Measurements from ENCODE around the gene LAMB2. TPM values are rescaled to one million over a fixed set of nuclear protein-coding genes. Genes with fewer than 3 reads are reported as not detected.

Gene LAMB2
- polyA plus RNA-seq, 3 donors = 90.5 to 300 (median 195) TPM

- no peak overlapping the region for H3K27ac ChIP-seq (ENCODE audit: low read depth, low read length)
- WGBS, 3 donors = 89% methylated on average over 7 of the region's 7 CpGs
Measured at GRCh38 chr3:49124203-49124602, 8.6 kb downstream of the LAMB2 start.

GRCh38 chr3:49123687-49124086 lies 9.2 kb downstream of the LAMB2 start:
- WGBS, 3 donors = 90 to 94% (median 91%) methylated on average over 16 to 17 of the region's 17 CpGs
- H3K27ac ChIP-seq (ENCODE audit: low read depth, low read length) = no peak overlapping the region

- WGBS, 3 donors = 91 to 95% (median 93%) methylated on average over 17 of the region's 17 CpGs
- no peak overlapping the region for H3K27ac ChIP-seq (ENCODE audit: low read depth, low read length)
Measured at GRCh38 chr3:49122886-49123545, 9.8 kb downstream of the LAMB2 start.

GRCh38 chr3:49122451-49122850 lies 10.4 kb downstream of the LAMB2 start:
- 79 to 91% (median 84%) methylated on average over 7 of the region's 7 CpGs for WGBS, 3 donors
- H3K27ac ChIP-seq (ENCODE audit: low read depth, low read length) = no peak overlapping the region

GRCh38 chr3:49122022-49122421 lies 10.8 kb downstream of the LAMB2 start:
- 93 to 96% (median 95%) methylated on average over 12 of the region's 12 CpGs for WGBS, 3 donors
- H3K27ac ChIP-seq (ENCODE audit: low read depth, low read length) = no peak overlapping the region

- H3K27ac ChIP-seq (ENCODE audit: low read depth, low read length) = peak overlapping the region; percentile 6
- whole genome bisulfite sequencing, 3 donors = 73 to 76% (median 76%) methylated on average over 17 of the region's 17 CpGs
Measured at GRCh38 chr3:49121132-49121736, 11.6 kb downstream of the LAMB2 start.

- WGBS, 3 donors = 1% methylated on average over 64 to 70 of the region's 70 CpGs
- H3K27ac ChIP-seq (ENCODE audit: low read depth, low read length) = peak within 1 kb of the TSS; percentile 6
Measured at GRCh38 chr3:49120438-49121131, 12.3 kb downstream of the LAMB2 start, which contains the start of gene USP19. Gene USP19 (minus strand): TSS chr3:49120823. CDS start chr3:49119145, 1,678 bp downstream.

- 0 to 1% (median 0%) methylated on average over 8 to 9 of the region's 9 CpGs for WGBS, 3 donors
Measured at GRCh38 chr3:49120096-49120437, 12.8 kb downstream of the LAMB2 start.

GRCh38 chr3:49119439-49119838 lies 13.4 kb downstream of the LAMB2 start:
- 53 to 60% (median 57%) methylated on average over 3 of the region's 3 CpGs for WGBS, 3 donors
- H3K27ac ChIP-seq (ENCODE audit: low read depth, low read length) = no peak overlapping the region

More at GRCh38 chr3:49120096-49120437, 12.8 kb downstream of the LAMB2 start:
- no peak overlapping the region for H3K27ac ChIP-seq (ENCODE audit: low read depth, low read length)

- 52 to 77% (median 55%) methylated on average over 10 of the region's 10 CpGs for WGBS, 3 donors
- H3K27ac ChIP-seq (ENCODE audit: low read depth, low read length) = no peak overlapping the region
Measured at GRCh38 chr3:49119036-49119435, 13.8 kb downstream of the LAMB2 start.

GRCh38 chr3:49112262-49112661 lies 20.6 kb downstream of the LAMB2 start:
- H3K27ac ChIP-seq (ENCODE audit: low read depth, low read length) = no peak overlapping the region
- WGBS, 3 donors = 87 to 90% (median 88%) methylated on average over 14 of the region's 14 CpGs

GRCh38 chr3:49111347-49111746 lies 21.5 kb downstream of the LAMB2 start:
- no peak overlapping the region for H3K27ac ChIP-seq (ENCODE audit: low read depth, low read length)
- WGBS, 3 donors = 75 to 84% (median 76%) methylated on average over 6 of the region's 6 CpGs

- 85 to 90% (median 89%) methylated on average over 13 of the region's 13 CpGs for WGBS, 3 donors
Measured at GRCh38 chr3:49110780-49111179, 22.1 kb downstream of the LAMB2 start.

GRCh38 chr3:49108346-49108745 lies 24.5 kb downstream of the LAMB2 start:
- H3K27ac ChIP-seq (ENCODE audit: low read depth, low read length) = no peak overlapping the region
- 79 to 85% (median 79%) methylated on average over 14 of the region's 14 CpGs for WGBS, 3 donors

More at GRCh38 chr3:49110780-49111179, 22.1 kb downstream of the LAMB2 start:
- no peak overlapping the region for H3K27ac ChIP-seq (ENCODE audit: low read depth, low read length)

GRCh38 chr3:49104427-49105291 lies 28.2 kb downstream of the LAMB2 start, which contains the start of gene QARS1:
Gene QARS1 (minus strand): TSS chr3:49104757. CDS start chr3:49104733, 24 bp downstream.
- H3K27ac ChIP-seq (ENCODE audit: low read depth, low read length) = no peak within 1 kb of the TSS
- WGBS, 3 donors = 1 to 2% (median 2%) methylated on average over 47 to 50 of the region's 50 CpGs

- WGBS, 3 donors = 2 to 7% (median 3%) methylated on average over 8 of the region's 8 CpGs
Measured at GRCh38 chr3:49104052-49104426, 28.8 kb downstream of the LAMB2 start.

GRCh38 chr3:49100046-49100615 lies 32.7 kb downstream of the LAMB2 start:
- 93 to 94% (median 93%) methylated on average over 11 of the region's 11 CpGs for WGBS, 3 donors
- no peak overlapping the region for H3K27ac ChIP-seq (ENCODE audit: low read depth, low read length)

More at GRCh38 chr3:49104052-49104426, 28.8 kb downstream of the LAMB2 start:
- H3K27ac ChIP-seq (ENCODE audit: low read depth, low read length) = no peak overlapping the region
